Measurements from ENCODE around the gene HLA-DOA.

The HLA-DOA gene

DNA sequence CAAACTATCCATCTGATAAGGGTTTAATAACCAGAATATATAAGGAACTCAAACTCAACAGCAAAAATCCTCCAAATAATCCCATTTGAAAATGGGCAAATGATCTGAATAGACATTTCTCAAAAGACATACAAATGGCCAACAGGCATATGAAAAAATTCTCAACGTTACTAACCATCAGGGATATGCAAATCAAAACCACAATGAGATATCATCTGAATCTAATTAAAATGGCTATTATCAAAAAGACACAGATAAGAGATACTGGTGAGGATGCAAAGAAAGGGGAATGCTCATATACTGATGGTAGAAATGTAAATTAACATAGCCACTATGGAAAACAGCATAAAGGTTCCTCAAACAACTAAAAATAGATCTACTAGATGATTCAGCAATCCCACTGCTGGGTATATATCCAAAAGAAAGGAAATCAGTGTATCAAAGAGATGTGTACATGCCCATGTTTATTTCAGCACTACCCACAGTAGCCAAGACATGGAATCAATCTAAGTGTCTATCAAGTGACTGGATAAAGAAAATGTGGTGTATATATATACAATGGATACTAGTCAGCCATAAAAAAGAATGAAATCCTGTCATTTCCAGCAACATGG, 47.1 kb downstream of the HLA-DOA start:
- no peak for TF ChIP-seq CTCF (conservative IDR thresholded peaks at IDR 0.05; ENCODE audit: low read depth, low read length)
- no peak overlapping the region for H3K4me3 ChIP-seq (ENCODE audit: low read depth, low read length)
- no peak for DNase-seq (ENCODE audit: low read depth)

GRCh38 chr6:32960563-32960962, 48.8 kb downstream of the HLA-DOA start:
- no peak for TF ChIP-seq CTCF (conservative IDR thresholded peaks at IDR 0.05; ENCODE audit: low read depth, low read length)
- no peak for DNase-seq (ENCODE audit: low read depth)
- H3K4me3 ChIP-seq (ENCODE audit: low read depth, low read length): no peak overlapping the region

- no peak for DNase-seq (ENCODE audit: low read depth)
- no peak overlapping the region for H3K4me3 ChIP-seq (ENCODE audit: low read depth, low read length)
- TF ChIP-seq CTCF (conservative IDR thresholded peaks at IDR 0.05; ENCODE audit: low read depth, low read length): no peak
Measured at GRCh38 chr6:32956176-32956575, 53.2 kb downstream of the HLA-DOA start.

DNA sequence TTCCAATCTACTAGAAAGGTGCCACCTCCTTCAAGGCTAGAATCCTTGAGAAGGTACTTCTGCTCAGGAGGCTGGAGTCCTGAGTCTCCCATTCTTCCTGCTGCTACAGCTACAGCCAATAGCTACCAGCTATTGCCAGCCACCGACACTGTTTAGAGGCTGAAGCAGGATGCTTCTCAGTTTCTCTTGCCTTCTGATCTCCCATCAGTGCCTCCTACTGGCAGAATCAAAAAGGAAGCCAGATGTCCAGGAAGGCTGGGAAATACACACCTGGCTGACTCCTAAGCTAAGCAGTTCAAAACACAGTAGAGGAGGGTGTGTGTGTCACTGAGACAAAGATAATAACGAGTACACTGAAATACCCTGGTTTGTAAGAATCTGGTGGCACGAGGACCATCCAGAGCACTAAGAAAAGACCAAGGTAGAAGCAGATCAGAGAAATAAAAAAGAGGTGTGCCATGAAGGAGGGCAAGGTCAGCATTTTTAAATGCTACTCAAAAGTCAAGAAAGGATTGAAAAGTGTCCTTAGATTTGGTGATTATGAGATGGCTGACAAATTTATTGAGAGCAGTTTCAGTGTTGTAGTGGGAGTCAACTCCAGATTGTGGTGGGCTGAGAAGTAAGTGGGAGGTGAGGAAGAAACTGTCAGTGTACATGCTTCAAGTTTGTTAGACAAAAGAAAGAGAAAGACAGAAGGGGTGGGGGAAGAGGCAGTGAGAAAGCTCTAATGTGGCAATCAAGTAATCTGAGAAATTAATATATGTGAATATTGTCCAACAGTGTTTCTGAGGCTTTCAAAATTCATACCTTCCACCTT, 54.2 kb downstream of the HLA-DOA start:
- DNase-seq (ENCODE audit: low read depth): peak; percentile 47

GRCh38 chr6:32954267-32954666, 55.1 kb downstream of the HLA-DOA start:
- no peak for DNase-seq (ENCODE audit: low read depth)
- H3K4me3 ChIP-seq (ENCODE audit: low read depth, low read length): no peak overlapping the region
- no peak for TF ChIP-seq CTCF (conservative IDR thresholded peaks at IDR 0.05; ENCODE audit: low read depth, low read length)

More for the DNA sequence above, 54.2 kb downstream of the HLA-DOA start:
- peak; percentile 69 for TF ChIP-seq CTCF (conservative IDR thresholded peaks at IDR 0.05; ENCODE audit: low read depth, low read length)
- H3K4me3 ChIP-seq (ENCODE audit: low read depth, low read length): no peak overlapping the region
